Activated CD4-positive, CD25-positive, alpha-beta regulatory T cell treated with anti-CD3 and anti-CD28 coated beads, Interleukin-2, amount 50 U/mL, for 16 hours (primary cell): Measurements from ENCODE around the gene EVX1.

Experiments
- DNase-seq: peaks from one replicate; pipeline ENCODE4 v3.0.0-alpha.2; 2020; ENCODE audit warnings: low read depth, low spot score

Gene EVX1

DNA sequence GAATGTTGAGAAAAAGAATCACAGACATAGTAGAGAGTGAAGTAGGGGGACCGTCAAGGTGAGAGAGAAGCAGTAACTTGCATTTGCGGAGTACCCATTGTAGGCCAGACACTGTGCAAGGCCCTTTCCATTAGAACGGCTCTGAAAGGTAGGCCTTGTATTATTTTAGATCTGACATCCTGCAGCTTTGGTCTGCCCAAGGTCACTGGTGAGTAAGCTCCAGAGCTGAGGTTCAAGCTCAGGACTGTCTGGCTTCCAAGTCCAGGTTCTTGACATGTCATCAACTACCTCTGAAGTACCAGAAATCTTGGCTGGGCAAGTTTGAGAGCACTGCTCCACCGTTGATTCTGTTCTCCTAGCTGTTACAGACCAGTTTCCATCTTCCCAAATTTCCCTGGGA, 13.2 kb upstream of the EVX1 start:
- DNase-seq, result no peak

DNA sequence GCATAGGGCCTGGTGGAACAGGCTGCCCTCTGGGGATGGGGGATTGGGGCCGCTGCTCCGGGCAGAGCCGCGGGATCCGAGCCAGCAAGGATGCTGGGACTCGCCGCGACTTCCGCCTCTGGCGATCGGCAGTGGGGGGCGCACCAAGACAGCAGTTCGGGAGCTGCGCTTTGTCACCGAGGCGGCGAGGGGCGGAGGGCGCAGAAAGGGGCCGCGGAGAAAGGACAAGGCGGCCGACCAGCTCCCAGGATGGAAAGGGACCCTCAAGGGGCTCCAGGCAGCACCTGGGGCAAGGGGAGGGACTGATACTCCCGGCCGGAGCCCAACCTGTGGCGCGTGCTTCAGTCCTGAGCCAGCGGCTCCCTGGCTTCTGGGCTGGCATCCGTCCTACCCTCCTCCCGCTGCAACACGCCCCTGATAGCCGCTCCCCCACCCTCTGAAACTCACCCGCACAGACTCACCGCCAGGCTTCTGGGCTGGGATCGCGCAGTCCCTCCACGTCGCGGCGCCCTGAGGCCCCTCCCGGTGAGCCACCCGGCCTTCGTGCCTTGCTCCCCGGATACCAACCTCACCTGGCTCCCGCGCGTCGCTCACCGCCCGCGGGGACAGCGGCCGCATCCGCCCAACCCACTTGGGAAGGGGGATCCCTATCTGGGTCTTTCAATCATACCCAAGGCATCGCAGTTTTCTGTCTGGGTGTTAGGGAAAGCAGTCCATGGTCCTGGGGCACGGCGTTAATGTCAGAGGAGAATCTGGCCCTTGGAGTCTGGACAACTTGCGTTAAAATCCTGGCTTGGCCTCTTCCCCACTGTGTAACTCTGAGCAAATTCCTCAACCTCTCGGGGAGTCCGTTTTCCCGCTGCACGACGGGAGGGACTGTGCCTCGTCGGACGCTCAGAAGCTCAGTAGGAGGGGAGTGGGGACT, 7.0 kb upstream of the EVX1 start:
- DNase-seq, result no peak

DNA sequence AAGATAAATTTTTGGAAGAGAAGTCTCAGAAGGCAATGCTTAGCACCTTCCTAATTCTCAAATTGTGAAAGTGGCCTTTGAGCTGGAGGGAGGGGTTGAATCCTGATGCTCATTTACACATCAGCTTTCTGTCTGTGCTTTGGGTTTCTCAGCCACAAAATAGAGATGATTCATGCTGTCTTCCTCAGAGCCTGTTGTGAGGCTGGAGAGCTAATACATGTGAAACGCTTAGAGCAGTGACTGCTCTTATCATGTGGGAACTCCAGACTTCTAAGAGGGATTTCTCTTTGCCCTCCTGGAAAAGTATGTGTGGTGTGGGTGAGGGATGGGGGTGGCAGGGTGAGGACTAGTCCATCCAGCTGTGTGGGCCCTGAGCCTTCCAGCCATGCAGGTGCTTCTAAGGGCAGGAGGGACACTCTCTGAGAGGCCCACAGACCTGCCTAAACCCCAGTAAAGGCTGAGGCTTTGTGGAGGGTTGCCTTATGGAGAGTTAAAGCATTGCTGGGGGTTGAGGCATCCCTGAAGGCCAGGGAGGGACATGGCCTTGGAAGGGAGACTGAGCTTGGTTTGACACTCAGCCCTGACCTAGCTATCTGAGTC, 4.8 kb upstream of the EVX1 start:
- no peak for DNase-seq

DNA sequence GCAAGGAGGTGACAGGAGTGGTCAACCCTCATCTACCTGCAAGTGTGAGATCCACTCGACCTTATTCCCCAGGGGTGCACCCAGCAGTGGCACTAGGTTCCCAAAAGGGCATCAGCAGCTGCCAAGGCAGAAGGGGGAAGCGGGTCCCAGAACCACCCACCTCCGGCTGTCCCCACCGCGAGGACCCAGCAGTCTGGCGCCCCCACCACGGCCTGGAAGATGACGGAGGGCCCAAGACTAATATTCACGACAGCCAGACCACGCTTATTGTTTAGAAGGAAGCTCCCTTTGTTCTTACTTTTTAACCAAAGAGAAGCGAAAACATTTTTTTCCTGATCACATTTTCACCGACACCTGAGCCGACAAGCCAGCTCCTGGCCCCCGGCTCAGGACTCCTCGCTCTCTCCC, 3.6 kb upstream of the EVX1 start:
- DNase-seq, result no peak

DNA sequence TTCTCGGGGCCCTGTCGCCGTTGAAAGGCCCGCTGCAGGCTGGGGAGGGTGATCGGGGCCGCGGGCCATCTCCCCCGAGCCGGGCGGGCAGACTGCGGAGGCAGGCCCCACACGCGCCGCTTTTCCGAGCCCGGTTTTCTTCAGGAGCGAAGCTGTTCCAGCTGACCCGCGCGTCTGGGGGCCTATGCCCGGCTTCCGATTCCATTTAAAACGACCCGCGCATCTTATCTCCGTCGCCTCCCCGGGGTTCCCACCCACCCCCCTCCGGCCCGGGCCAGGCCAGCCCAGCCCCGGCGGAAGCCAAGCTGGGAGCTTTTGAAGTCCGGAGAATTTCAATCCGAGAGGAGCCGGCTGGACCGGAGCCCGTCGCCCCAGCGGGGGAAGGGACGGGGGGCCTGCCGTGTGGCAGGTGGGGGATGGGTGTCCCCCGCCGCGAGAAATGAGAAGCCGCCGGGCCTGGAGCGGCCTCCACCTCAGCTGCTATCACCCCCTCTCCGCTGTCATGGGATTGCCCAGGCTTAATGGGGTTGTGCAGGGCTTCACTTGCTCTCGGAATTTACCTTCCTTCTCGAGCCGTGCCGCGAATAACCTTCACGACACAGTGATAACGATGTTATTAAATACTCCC, 3.1 kb upstream of the EVX1 start:
- no peak for DNase-seq

DNA sequence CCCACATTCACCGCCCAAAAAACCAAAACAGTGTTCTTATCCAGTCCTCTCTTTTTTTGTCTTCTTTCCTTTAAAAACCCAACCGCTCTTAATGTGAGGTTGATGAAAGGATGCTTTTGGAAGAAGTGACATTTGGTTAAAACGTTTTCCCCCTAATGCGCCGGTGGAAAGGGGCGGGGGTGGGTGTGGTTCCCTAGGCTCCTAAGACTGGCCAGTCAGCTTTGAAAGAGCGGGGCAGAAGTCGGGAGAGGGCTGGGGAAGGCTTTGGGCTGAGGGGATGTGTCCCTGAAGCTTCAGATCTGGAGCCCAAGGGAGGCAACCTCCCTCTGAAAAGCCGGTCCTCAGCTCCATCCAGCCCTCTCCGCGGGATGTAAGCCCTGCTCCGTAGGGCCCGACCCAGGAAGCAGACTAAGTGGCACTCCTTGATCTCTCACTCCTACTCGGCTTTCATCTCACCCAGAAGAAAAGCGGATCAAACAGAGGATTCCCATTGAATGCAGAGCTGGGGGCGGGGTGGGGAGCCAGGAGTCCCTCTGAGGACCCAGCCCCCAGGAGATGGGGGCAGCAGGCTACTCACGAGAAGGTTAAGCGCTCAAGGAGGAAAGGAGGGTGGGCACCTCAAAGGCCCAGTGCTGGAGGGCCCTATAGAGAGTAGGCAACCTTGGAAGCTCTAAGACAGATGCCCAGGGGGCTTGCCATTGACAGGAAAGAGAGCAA, 2.4 kb upstream of the EVX1 start:
- DNase-seq, result no peak

DNA sequence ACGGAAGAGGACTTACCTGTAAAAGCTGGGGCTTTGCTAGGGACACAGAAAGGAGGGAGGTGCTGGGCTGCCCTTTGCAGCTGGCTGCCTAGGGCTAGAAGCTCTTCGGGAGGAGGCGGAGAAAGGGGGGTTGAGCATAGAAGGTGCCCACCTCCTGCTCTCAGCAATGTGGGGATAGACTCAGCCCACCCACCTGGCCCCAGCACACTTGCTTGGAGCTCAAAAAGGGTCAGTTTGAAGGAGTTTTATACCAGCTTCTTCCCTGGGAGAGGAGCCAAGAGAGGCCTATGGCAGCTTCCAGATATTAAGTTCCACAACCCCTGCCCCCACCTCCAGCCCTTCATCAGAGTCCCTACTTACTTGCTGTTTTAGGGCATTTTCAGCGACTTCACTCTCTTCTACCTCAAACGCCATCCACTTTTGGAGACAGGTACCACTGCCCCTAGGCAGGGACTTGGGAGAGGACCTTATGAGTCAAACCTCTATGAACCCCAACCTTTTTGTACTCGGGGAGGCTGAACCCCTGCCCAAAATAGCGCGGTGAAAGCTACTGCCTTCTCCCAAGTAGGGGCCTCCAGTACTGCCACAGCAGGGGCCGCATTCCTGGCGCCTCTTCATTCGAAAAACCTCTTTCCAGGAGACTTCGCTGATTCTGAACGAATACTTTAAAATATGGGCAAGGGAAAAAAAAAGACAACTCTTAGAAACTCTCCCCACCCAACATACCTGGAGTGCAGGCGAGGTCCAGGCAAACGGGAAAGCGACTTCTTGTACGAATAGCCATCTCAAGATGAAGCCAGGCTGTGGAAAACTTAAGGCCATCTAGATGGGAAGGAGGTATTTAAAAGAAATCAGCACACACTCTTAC, 1.2 kb upstream of the EVX1 start:
- DNase-seq, result no peak

DNA sequence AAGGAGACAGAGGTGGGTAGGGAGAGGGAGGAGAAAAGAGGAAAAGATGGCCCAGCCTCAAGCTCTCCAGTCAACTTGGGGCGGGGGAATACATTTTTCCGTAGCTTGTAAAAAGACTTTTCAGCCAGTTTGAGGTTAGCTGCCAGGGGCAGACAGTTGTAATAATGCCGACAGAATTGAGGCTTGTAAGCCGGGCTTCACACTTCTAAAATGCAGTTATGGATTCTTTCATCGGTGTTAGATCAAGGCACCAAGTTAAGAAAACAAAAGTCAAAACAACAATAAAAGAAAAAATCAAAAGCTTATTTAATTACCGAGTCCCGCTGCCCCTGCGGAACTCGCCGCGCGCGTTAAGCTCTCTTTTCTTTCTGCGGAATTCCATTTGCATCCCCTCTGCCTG, 448 bp upstream of the EVX1 start:
- DNase-seq, result no peak

DNA sequence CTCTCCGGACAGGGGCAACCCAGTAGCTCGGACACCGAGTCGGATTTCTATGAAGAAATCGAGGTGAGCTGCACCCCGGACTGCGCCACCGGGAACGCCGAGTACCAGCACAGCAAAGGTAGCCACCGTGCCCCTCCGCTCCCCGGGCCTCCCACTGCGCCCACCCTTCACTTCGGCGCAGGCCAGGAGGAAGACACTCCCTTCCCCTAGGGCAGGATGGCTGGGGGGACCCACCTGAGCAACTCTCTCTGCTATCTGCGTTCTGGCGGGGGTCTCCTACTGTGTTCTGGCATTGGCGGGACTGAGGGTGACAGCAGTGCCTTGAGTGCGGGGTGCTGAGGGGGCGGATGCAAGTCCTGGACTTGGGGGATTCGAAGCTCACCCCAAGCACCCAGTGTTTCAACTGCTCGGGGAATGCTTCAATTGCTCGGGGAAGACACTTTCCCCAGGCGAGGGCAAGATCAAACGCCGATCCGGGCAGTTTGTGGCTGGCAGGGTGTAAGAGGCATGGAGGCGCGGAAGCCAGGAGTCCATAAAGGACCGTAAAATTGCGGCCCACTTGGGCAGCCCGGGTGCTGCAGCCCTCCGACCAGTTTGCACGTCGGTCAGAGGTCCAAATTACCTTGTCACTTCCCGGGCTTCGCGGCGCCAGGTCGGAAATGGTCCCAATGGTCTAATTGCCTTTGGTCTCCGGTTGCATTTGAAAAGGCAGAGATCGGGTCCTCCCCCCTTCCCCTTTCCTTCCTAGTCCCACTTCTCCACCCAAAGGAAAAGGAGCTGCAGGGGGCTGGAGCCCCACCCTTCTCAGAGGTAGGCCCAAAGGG, 950 bp downstream of the EVX1 start:
- DNase-seq, result no peak

DNA sequence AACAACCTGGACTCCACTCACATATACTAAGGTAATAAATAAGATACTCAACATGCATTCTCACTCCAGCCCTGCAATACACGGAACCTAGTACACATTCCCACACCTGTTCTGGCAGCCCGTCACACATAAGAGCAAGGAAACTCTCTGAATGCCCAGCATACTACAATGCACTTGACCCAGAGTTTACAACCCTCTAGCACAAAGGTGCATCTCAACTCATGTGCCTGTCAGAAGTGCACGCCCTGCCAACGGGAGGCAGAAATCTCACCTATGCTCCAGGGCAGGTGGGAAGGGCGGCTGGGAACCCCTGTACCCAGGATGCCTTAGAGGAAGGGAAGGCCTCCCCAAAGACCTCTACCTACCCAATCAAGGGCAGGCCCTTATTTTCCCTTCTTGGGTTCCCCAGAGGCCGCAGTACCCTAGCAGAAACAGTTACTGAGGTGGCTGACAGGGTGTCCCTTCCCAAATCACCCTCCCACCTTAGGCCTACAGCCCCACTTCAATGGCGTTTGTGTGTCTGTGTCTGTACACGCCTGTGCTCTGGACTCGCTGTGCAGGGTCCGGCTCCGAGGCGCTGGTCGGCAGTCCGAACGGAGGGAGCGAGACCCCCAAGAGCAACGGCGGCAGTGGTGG, 2.0 kb downstream of the EVX1 start:
- no peak for DNase-seq

DNA sequence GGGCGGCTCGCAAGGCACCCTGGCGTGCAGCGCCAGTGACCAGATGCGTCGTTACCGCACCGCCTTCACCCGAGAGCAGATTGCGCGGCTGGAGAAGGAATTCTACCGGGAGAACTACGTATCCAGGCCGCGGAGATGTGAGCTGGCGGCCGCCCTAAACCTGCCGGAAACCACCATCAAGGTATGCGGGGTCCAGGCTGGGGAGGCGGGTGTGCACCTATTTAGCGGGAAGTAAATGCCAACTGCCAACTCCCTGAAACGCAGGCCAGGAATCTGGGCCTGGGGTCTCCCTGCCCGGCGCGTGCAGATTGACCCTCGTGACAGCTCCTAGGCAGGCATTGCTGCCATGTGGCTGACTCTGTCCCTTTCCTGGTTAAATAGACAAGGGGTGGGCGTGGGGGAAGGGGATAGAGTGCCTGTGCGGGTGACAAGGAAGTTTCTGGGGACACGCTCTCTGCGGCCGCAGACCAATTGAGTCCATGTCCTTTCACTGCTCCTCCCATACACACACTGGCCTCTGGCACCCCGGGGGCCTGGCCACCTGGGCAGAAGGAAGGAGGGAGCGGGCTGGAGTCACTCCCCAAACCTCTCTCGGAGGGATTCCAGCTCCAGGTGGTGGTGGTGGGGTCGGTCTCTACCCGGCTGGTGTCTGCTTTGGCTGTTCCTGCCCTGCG, 2.7 kb downstream of the EVX1 start:
- no peak for DNase-seq

DNA sequence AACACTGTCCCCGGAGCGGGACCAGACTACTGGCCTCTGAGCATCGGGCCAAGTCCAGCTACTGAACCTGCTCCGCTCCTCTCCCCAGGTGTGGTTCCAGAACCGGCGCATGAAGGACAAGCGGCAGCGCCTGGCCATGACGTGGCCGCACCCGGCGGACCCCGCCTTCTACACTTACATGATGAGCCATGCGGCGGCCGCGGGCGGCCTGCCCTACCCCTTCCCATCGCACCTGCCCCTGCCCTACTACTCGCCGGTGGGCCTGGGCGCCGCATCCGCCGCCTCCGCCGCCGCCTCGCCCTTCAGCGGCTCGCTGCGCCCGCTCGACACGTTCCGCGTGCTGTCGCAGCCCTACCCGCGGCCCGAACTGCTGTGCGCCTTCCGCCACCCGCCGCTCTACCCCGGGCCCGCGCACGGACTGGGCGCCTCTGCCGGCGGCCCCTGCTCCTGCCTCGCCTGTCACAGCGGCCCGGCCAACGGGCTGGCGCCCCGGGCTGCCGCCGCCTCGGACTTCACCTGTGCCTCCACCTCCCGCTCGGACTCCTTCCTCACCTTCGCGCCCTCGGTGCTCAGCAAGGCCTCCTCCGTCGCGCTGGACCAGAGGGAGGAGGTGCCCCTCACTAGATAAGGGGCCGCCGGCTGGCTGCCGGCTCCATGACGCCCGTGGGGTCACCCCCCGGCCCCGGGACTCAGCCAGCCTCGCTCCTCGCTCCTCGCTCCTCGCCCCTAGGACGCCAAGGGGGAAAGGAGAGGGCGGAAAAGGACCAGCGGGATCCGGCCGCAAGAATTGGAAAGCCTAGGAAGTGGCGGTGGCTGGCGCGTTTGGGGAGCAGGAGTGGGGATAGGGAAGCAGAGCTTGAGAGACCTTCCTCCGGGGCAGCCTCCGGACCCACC, 3.4 kb downstream of the EVX1 start:
- DNase-seq, result no peak

DNA sequence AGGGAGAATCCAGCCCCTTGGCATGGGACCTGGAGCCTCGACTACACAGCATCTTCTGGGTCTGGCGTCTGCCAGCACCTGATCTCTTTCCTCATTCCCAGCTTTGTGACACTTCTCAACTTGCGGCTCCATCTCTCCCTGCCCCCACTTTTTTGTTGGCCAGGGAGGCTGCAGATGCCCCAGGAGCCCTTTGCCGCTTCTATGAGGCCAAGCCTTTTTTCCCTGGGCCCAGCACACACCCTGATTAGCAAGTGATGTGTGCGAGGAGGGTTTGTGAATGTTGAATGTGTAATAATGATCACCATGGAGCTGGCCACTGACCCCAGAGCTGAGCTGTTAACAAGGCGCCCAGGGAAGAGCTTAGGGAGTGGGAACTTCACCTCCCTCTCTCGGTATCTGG, 4.4 kb downstream of the EVX1 start:
- no peak for DNase-seq

DNA sequence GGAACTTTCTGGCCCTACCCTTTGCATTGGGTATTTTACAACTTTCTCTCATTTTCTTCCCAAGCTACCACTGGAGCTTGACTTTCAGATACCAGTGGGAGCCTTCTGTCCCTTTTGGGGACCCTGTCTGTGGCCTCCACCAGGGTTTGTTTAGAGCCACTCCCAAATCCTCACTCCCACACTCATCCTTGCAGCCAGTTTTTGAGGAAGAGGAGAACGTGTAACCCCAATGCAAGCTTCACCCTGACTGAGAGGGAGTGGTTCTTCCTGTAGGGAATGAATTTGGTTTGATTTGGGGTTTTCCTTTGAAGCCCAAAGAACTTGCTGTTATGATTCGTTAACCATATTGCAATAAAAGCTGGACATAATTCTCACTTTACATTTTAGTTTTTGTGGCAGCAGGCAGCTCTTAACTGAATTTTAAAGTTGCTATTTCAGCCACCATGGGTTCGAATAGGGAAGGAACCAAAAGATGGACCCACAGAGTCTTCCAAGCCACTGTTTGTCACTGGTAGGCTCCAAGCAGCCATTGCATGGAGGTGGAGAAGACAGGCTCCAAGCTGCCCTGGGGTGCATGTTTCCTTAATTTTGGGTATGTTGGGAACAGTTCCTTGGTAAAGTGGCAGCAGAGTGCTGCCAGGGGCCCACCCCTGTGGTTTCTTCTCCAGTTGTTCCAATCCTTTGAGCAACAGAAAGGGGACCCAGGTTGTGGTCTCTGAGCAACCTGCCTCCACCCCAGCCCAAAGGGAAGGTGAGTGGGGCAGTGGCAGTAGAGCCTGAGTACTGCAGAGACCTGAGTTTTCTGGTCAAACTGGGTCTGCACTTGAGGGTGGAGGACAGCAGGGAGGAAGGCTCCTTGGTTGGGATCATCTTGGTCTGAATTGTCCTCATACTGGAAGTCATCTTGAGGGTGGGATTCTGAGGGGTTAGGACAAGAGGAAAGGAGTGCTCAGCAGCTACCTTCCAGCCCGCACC, 5.1 kb downstream of the EVX1 start:
- no peak for DNase-seq

DNA sequence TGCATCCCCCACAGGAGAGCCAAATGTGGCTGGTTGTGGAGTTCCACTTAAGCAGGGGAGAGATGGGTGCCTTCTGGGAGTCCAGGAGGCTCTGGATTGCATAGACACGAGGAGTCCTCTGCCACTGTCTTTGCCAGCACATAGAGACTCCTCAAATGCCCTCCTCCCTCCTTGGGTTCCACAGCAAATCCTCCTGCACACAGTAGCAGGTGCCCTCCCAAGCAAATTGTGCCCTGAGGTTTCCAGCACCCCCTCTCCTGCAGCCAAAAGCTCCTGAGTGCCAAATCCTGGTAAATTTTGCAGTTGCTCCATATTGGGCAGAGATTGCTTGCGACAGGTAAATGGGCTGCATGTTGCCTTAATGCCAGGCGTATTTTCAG, 5.8 kb downstream of the EVX1 start:
- DNase-seq, result no peak

DNA sequence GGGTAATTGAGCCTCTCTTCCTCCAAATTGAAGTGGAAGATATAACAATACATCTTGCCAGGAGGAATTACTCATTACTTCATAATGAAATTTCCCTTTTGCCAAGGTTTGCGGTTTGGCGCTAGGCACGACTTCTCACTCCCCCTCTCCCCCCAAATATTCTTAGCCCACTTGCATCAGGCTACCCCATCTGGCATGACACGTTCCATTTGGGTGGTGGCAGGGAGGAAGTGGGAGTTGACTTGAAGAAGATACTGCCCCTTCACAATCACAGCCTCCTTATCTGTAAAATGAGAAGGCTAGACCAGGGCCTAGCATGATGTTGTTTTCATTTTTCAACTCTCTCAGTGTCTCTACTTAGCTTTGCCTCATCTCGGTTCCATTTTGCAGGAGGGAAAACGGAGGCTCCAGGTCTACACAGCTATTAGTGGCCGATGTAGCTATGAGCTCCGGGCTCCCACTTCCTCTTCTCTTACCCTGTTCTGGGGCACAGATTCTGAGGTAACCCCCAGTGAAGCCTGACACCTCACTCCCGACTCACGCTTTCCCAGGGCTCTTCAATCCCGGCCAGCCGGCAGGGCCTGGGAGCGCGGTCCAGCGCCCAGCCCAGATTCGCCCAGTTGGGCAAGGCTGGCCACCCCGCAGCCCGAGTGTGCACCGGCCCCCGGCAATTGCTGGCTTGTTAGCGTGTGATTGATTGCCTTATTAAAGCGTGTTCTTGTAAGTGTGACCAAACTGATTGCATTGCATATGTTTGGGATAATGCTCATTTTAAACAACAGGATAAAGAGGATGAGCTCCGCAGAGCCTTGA, 6.5 kb downstream of the EVX1 start:
- no peak for DNase-seq
